Bronchial epithelial cell (primary cell): ENCODE data around the gene TRIM38. TPM values are rescaled to one million over a fixed set of nuclear protein-coding genes. Genes with fewer than 3 reads are reported as not detected.

ENCODE experiments used
- DNase-seq: peaks from one replicate; pipeline ENCODE4 v3.0.0-alpha.2; 2010; ENCODE audit warnings: low read depth
- FAIRE-seq: peaks from 2 replicates; lab custom pipeline; 2011; peaks lifted over from hg19 to GRCh38; lab: Jason Lieb, UNC
- H3K27me3 ChIP-seq: 2 replicates; pipeline ENCODE4 v1.5.1; 2011; ENCODE audit warnings: low read length; ENCODE audit not compliant: control insufficient read depth, insufficient read depth
- H3K36me3 ChIP-seq: 2 replicates; pipeline ENCODE4 v1.5.1; 2011; ENCODE audit warnings: low read length; ENCODE audit not compliant: control insufficient read depth, insufficient read depth
- H3K4me3 ChIP-seq: 2 replicates; pipeline ENCODE4 v1.5.1; 2011; ENCODE audit warnings: mild to moderate bottlenecking, low read depth, low read length, control low read depth
- CTCF ChIP-seq: IDR thresholded peaks from 2 replicates; pipeline ENCODE4 v1.5.1; 2011; ENCODE audit warnings: mild to moderate bottlenecking, moderate library complexity, low read length, control low read depth, inconsistent platforms; ENCODE audit not compliant: insufficient read depth, severe bottlenecking
- total RNA-seq: library from RNA; depleted of rRNA; stranded (reverse); fragments of >200 nt; gene quantifications from 2 replicates; pipeline ENCODE4 v1.2.1, GENCODE V29; 2014

The TRIM38 gene
- total RNA-seq, 1 donor from 2014 or later = 2.9 TPM

GRCh38 chr6:25971187-25971821 is 8.7 kb downstream of the TRIM38 start:
- peaks cover 26% of the 10 kb centered on the region for H3K36me3 ChIP-seq

GRCh38 chr6:25972128-25972527 is 9.5 kb downstream of the TRIM38 start:
- FAIRE-seq (no peak), DNase-seq (no peak)
- Histone ChIP-seq H3K36me3 (peaks cover 23% of the 10 kb centered on the region), H3K27me3 (no peaks in the 10 kb centered on the region), H3K4me3 (no peak overlapping the region)
- TF ChIP-seq CTCF = no peak

More at GRCh38 chr6:25971187-25971821, 8.7 kb downstream of the TRIM38 start:
- H3K27me3 ChIP-seq = no peaks in the 10 kb centered on the region
- no peak for TF ChIP-seq CTCF
- FAIRE-seq = no peak
- DNase-seq = peak; percentile 78
- H3K4me3 ChIP-seq = no peak overlapping the region

- peaks cover 22% of the 10 kb centered on the region for H3K36me3 ChIP-seq
- no peak for DNase-seq
- TF ChIP-seq CTCF = no peak
Measured at GRCh38 chr6:25972902-25973301, 10.3 kb downstream of the TRIM38 start.

GRCh38 chr6:25973923-25974555 is 11.4 kb downstream of the TRIM38 start:
- H3K27me3 ChIP-seq = no peaks in the 10 kb centered on the region
- DNase-seq = no peak
- TF ChIP-seq CTCF = no peak
- H3K36me3 ChIP-seq = peaks cover 19% of the 10 kb centered on the region
- no peak overlapping the region for H3K4me3 ChIP-seq
- FAIRE-seq = no peak

More at GRCh38 chr6:25972902-25973301, 10.3 kb downstream of the TRIM38 start:
- Histone ChIP-seq H3K27me3 (no peaks in the 10 kb centered on the region), H3K4me3 (no peak overlapping the region)
- FAIRE-seq = no peak

- peaks cover 18% of the 10 kb centered on the region for H3K36me3 ChIP-seq
- no peak for FAIRE-seq
- no peak for TF ChIP-seq CTCF
Measured at GRCh38 chr6:25975923-25976560, 13.4 kb downstream of the TRIM38 start.

More at GRCh38 chr6:25975923-25976560, 13.4 kb downstream of the TRIM38 start:
- no peak for DNase-seq
- H3K4me3 ChIP-seq = no peak overlapping the region
- no peaks in the 10 kb centered on the region for H3K27me3 ChIP-seq
